Activated T-helper 9 cell treated with anti-CD3 and anti-CD28 coated beads, Interleukin-2, amount 50 U/mL, for 16 hours (primary cell): ENCODE data around the gene CNIH3.
"Not testable (repeated sequence)": the region's sequence is repeated elsewhere in the genome, so short reads cannot be mapped to it uniquely, and the experiment has no call there.

Experiments
- DNase-seq: peaks from one replicate; pipeline ENCODE4 v3.0.0-alpha.2; 2020; ENCODE audit warnings: low read depth

Gene CNIH3

DNA sequence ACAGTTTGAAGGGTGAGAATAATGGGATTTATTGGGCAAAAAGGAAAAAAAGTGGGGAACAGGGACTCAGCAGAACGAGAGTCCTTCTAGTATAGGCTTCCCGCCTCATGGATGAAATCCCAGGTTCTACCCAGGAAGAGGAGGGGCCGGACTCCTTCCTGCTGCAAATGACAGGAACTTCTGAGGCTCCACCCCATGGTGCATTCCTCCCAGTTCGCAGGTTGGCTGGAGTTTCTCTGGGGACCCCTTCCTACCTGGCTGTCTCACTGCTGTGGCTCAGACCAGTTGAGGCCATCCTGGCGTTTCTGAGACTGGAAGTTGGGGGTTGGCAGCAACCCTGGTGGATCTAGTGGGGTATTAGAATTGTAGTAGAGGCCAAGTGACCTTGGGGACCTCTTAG is 27.5 kb downstream of the CNIH3 start:
- no peak for DNase-seq

- DNase-seq: peak; percentile 17
Observed at GRCh38 chr1:224644553-224645154, 28.5 kb downstream of the CNIH3 start.

- DNase-seq: no peak
Observed at GRCh38 chr1:224647449-224647848, 31.3 kb downstream of the CNIH3 start.

DNA sequence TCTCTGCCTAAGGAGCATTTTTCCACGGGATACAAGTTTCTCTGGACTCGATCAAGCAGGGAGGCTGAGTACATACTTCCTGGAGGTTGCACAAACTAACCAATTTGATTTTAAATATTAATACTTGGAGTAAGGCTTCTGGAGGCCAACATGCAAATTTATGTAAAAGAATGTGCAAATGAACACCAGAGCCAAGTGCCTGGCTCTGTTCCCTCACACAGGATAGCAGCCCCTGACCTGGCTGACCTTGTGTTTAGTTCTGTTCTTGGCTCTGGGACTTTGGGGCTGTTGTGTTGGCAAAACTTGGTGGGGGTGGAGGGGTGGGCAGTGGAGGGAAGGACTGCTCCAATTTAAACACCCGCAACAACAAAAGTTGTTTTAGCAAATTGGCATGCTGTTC is 34.2 kb downstream of the CNIH3 start:
- no peak for DNase-seq

DNA sequence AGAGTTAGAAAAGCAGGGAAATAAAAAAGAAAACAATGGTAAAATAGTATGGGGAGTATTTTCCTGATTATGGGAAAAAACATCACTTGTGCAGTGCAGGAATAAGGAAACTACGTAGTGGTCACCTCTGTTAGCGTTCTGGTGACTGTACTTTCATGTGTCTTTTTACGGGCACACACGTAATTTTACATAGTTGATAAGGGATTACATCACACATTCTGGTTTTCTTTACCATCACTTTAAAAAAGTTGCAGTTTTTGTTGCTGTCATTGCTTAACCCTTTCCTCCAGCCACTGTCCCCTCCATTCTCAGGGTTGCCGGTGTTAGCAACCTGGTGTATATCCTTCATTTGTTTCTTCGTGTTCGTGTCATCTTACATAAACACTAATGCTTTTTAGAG is 35.1 kb downstream of the CNIH3 start:
- no peak for DNase-seq

GRCh38 chr1:224656392-224656791 is 40.3 kb downstream of the CNIH3 start:
- DNase-seq: no peak

DNA sequence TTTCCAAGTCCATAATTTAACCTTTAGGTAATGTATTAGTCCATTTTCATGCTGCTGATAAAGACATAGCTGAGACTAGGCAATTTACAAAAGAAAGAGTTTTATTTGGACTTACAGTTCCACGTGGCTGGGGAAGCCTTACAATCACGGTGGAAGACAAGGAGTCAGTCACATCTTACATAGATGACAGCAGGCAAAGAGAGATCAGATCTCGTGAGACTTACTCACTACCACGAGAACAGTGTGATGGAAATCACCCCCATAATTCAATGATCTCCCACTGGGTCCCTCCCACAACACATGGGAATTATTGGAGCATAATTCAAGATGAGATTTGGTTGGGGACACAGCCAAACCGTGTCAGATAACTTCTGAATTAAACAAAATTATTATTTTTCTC is 44.0 kb downstream of the CNIH3 start:
- no peak for DNase-seq

DNA sequence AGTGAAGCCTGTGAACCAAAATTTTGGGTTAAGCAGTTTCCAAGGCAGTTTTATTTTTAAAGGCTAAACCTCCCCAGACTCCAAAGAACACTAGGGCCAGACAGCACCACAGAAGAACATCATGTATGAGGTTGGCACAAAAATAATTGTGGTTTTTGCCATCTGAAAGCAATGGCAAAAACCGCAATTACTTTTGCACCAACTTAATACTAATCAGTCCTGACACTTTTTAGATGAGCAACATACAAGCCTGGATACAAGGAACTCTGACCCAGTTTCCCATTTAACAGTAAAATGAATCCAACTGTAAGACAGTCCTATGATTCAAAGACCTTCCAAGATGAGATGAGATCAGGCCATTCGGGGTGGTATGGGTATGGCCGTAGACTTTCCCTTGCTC is 46.8 kb downstream of the CNIH3 start:
- DNase-seq: no peak

DNA sequence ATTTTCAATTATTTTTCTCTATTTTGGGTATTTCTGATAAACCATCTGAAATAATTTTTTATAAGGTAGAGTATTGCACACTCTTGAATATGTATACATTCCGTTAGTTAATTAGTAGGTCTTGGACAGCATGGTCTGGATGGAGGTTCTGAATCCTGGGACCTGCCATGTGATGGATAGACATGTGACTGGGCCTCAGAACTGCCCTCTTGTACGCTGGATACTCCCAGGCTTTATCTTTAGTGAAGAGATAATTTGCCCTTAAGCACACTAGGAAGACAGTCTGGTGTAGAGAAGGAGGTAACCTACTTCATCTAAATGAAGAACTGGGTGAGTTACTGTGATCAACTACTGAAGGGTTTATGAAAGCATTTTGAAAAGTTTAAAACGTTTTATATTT is 48.9 kb downstream of the CNIH3 start:
- DNase-seq: no peak

DNA sequence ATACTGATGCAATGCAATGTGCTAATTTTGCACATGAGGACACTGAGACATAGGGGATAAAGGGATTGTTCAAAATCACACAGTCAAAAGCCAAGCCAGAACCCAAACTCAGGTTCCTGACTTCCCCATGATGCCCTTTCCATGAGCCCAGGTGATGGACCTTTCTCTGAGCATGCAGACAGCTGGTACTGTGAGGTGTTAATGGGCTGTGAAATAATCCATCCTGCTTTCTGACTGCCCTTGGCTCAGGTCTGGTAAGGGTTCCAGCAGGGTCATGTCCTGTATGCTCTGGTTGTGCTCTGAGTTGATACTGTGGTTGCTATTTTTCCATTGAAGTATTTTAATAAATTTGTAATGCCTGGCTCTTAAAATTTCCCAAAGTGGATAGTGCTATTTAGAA is 50.0 kb downstream of the CNIH3 start:
- DNase-seq: no peak

- DNase-seq: no peak
Observed at GRCh38 chr1:224666913-224667312, 50.8 kb downstream of the CNIH3 start.

GRCh38 chr1:224668984-224669383 is 52.9 kb downstream of the CNIH3 start:
- no peak for DNase-seq

DNA sequence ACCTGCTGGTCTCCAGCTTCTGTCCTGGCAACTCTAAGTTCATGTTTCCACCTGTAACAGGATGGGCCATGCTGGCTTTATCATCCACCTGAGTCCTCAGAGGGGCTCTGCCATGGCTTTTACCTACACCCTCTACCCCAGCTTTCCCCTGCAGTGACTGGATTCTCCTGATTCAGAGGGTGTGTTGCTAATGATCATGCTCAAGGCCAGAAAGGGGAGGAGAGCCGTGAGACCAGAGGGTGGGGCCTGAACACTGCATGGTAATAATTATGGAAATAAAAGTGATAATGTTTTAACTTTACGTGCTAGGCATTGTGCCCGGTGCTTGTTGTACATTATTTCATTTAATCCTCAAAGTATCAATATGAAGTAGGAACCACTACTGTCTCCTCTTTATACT is 53.3 kb downstream of the CNIH3 start:
- DNase-seq: no peak

- no peak for DNase-seq
Observed at GRCh38 chr1:224670506-224670905, 54.4 kb downstream of the CNIH3 start.

DNA sequence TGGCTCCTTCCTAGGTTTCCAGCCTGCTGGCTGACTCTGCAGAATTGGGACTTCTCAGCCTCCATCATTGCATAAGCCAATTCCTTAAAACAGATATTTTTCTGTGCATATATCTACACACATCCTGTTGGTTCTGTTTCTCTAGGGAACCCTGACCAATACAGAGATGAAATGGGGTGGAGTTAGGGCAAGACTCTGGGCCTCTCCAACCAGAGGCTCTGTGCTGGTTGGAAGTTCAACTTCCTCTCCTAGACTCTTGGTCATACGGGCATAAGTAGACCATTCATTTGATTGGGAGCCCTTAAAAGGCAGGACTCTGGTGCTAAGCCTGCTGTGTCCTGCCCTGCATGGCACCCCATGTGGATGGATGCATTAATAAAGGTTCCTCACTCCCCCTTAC is 55.0 kb downstream of the CNIH3 start:
- no peak for DNase-seq

DNA sequence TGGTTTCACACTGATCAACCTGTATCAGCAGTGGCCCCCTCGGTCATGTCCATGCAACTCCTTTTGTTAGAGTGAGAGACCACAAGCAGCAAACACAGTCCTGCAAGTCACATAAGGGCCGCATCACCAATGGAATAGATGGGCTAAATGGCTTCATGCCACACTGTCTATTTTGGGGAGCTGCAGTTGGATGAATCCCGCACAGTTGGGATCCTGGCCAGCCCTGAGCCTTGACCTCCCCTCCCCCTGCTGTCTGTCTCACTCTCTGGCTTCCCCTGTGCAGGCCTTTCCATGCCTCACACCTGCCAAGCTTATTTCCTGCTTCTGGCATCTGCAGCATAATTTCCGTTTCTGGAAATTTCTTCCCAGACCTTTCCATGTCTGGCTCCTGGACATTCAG is 57.0 kb downstream of the CNIH3 start:
- no peak for DNase-seq

DNA sequence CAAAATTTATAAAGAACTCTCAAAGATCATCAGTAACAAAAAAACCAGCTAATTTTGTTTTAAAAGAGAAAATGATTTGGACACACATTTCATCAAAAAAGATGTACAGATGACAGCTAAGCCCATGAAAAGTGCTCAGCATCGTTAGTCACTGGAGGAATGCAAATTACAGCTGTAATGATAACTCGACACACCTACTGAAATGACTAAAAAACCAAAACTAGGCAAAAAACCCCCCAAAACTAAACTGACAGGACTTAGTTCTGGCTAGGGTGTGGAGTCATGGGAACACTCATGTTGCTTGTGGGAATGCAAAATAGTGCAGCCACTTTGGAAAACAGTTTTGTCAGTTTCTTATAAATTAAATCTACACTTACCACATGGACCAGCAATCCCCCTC is 59.5 kb downstream of the CNIH3 start:
- no peak for DNase-seq

- no peak for DNase-seq
Observed at GRCh38 chr1:224676551-224676950, 60.4 kb downstream of the CNIH3 start.

DNA sequence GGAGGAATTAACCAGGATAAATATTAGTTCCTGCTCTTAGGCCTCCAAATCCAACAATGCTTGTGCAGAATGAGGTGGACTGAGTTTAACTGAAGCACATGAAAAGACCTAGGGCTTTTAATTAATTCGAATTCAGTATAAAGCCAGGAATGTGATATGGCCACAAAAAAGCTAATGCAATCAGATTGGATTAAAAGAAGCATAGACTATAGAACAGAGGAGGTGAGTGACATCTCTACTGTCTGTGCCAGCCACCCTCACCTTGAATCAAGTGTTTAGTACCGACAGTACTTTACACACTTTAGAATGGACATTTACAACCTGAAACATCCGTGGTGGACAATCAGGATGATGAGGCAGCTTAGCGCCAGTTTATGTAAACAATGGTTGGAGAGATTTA is 62.1 kb downstream of the CNIH3 start:
- DNase-seq: no peak

DNA sequence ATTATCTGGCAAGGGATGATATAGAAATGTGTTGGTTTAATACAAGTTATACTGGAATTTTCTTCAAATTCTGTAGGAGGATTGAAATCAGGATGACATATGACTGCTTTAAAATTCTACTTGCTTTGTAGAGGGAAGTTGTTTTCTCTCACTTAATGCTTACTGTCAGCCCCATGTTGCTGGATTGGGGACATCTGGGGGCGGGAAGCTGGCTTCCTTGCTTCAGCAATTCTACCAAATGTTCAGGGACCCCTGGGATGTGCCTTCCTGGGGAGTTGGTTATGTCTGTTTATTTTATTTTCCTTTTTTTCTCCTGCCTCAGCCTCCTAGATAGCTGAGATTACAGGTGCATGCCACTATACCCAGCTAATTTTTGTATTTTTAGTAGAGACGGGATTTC is 63.5 kb downstream of the CNIH3 start:
- DNase-seq: no peak

DNA sequence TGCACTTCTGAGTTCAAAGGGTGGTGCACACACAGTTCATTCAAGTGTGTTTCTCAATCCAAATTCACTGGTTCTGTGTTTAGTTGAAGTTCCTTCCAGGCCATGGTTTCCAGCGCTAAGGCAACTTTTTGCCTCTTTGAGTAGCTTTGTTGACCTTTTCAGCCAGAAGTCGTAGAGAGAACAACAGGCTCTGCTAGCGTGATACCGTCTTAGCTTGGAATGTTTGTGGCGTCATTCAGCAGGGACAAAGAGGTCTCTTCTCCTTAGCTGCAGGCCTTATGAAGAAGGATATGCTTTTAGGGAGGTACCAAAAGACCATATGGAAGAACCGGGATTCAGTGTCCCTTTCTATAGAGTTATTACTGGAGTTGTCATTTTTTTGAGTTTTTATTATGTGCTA is 65.7 kb downstream of the CNIH3 start:
- DNase-seq: no peak

DNA sequence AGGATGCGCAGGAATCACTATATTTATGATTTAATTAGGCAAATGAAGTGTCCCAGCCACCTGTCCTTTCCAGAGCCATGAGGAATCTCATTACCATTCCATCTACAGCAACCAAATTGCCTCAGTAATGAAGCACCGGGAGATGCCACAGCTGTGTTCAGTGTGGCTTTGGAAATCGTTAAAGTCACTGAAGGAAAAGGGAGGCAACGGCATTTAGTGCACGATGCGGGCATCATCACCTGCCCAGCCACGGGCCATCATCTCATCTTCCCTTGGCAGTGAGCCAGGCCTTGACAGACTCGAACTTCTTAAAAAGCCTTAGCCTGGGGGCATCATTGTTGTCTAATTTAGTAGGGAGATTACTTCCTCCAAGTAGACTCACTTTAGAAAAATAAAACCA is 67.8 kb downstream of the CNIH3 start:
- no peak for DNase-seq

DNA sequence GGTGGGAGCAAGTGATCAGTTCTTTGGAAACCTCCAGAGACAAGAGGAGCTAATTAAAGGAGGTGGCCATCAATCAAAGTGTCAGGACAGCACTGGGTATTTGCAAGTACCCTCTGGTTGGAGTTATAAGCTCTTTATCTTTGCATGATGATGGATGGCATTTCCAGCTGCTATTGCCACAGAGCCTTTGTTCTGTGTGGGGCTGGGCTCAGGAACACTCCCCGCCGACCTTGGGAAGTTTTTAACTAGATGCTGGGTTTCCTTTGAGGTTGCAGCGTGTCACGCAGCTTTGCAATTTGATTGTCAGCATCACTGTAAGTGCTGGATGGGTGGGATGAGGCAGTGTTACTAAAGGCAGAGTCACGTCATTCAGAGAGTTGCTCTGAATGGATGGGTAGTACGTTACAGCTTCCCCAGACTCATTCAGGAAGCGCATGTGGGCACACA is 68.9 kb downstream of the CNIH3 start:
- no peak for DNase-seq

- not testable (repeated sequence) for DNase-seq
Observed at GRCh38 chr1:224686140-224686539, 70.0 kb downstream of the CNIH3 start.

GRCh38 chr1:224687465-224687864 is 71.3 kb downstream of the CNIH3 start:
- DNase-seq: no peak
